ENCODE results near the gene SYTL2.

Gene SYTL2

GRCh38 chr11:85756401-85757200 is 54.3 kb downstream of the SYTL2 start:
- in situ Hi-C loops (cut with MboI; ENCODE audit: low pct_unique_long_range_greater_than_20kb, low sequenced_read_pairs, unreplicated experiment): no loop called here
- TF ChIP-seq, protein P1, sequence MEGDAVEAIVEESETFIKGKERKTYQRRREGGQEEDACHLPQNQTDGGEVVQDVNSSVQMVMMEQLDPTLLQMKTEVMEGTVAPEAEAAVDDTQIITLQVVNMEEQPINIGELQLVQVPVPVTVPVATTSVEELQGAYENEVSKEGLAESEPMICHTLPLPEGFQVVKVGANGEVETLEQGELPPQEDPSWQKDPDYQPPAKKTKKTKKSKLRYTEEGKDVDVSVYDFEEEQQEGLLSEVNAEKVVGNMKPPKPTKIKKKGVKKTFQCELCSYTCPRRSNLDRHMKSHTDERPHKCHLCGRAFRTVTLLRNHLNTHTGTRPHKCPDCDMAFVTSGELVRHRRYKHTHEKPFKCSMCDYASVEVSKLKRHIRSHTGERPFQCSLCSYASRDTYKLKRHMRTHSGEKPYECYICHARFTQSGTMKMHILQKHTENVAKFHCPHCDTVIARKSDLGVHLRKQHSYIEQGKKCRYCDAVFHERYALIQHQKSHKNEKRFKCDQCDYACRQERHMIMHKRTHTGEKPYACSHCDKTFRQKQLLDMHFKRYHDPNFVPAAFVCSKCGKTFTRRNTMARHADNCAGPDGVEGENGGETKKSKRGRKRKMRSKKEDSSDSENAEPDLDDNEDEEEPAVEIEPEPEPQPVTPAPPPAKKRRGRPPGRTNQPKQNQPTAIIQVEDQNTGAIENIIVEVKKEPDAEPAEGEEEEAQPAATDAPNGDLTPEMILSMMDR (IDR thresholded peaks at IDR 0.05; ENCODE audit: extremely low read depth, insufficient read depth, missing control alignments): no peak
- DNase-seq (ENCODE audit: low spot score): no peak

DNA sequence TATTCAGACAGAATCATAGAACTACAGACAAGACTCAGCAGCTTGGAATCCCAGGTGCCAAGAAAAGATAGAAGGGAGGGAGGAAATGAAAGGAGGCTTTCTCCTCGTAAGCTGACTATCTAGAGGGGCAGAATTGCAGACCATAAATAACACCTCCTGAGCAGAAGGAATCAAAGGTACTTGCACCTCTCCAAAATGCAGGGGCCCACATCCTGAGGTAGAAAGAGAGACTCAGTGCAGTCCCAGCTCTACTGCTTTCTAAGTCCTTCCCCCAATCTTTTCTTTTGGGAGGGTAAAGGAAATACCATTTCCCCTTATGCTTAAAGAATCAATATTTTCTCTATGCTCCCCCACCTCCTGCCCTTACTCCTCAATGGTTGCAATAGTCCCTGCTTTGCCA is 55.2 kb downstream of the SYTL2 start:
- TF ChIP-seq, protein P1 (IDR thresholded peaks at IDR 0.05; ENCODE audit: extremely low read depth, insufficient read depth, missing control alignments): no peak
- in situ Hi-C loops (cut with MboI; ENCODE audit: low pct_unique_long_range_greater_than_20kb, low sequenced_read_pairs, unreplicated experiment): no loop called here
- no peak for DNase-seq (ENCODE audit: low spot score)

- in situ Hi-C loops (cut with MboI; ENCODE audit: low pct_unique_long_range_greater_than_20kb, low sequenced_read_pairs, unreplicated experiment): no loop called here
- TF ChIP-seq, protein P1 (IDR thresholded peaks at IDR 0.05; ENCODE audit: extremely low read depth, insufficient read depth, missing control alignments): no peak
- no peak for DNase-seq (ENCODE audit: low spot score)
Measured at GRCh38 chr11:85755285-85755684, 55.7 kb downstream of the SYTL2 start.

DNA sequence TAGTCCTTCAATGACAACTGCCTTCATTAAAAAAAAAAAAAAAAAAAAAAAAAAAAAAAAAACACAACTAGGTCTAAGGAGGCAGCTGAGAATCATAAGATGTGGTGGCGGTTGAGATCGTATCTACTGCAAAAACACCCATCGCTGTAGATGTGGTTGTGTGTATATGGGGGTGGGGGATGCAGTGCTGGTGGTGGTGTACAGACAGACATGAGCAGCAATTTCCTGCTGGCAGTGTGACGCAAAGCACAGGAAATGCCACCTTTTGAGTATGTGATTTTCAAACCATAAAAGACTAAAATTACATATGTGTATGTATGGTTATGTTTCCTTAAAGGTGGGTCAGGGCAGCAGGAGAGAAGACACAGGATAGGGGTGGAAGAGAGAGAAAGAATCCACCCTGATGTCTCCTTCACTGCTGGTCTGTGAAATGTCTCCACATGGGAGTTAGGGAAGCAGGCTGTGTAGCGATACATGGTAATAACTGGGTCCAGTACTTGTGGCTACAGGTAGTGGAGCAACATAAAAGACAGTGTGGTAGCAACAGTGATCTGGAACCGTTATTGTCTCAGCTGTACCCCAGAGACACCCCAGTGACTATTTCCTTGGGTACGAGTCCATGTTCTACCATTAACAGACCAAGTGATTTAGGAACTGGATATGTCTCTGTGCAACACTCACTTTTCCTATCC is 57.9 kb downstream of the SYTL2 start:
- TF ChIP-seq, protein P1 (IDR thresholded peaks at IDR 0.05; ENCODE audit: extremely low read depth, insufficient read depth, missing control alignments): no peak
- DNase-seq (ENCODE audit: low spot score): no peak
- in situ Hi-C loops (cut with MboI; ENCODE audit: low pct_unique_long_range_greater_than_20kb, low sequenced_read_pairs, unreplicated experiment): no loop called here

GRCh38 chr11:85752201-85752889 is 58.6 kb downstream of the SYTL2 start:
- in situ Hi-C loops (cut with MboI; ENCODE audit: low pct_unique_long_range_greater_than_20kb, low sequenced_read_pairs, unreplicated experiment): no loop called here
- TF ChIP-seq, protein P1 (IDR thresholded peaks at IDR 0.05; ENCODE audit: extremely low read depth, insufficient read depth, missing control alignments): no peak
- no peak for DNase-seq (ENCODE audit: low spot score)

DNA sequence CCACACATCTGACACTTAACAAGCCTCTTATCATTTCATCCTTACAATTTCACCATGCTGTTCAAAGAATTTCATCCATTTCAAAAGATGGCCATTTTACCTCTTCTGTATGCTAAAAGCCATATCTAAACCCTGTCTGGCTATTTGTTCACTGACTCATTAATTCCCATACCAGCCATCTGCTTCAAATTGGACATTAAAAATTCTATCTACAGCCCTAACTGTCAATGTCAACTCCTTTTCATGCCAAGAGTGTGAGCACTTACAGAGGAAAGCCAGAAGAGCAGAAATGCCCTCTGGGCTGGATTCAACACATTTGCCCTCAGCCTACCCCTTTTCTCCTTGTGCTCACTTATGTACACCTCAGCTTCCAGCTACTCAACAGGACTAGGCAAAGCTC is 59.2 kb downstream of the SYTL2 start:
- in situ Hi-C loops (cut with MboI; ENCODE audit: low pct_unique_long_range_greater_than_20kb, low sequenced_read_pairs, unreplicated experiment): no loop called here
- no peak for DNase-seq (ENCODE audit: low spot score)
- TF ChIP-seq, protein P1 (IDR thresholded peaks at IDR 0.05; ENCODE audit: extremely low read depth, insufficient read depth, missing control alignments): no peak

All from GM13977 (cell line).